ENCODE data around the gene FAM53B. TPM values are rescaled to one million over a fixed set of nuclear protein-coding genes. Genes with fewer than 3 reads are reported as not detected.

Gene FAM53B
- total RNA-seq, 1 donor from 2014 or later = 41.3 TPM

DNA sequence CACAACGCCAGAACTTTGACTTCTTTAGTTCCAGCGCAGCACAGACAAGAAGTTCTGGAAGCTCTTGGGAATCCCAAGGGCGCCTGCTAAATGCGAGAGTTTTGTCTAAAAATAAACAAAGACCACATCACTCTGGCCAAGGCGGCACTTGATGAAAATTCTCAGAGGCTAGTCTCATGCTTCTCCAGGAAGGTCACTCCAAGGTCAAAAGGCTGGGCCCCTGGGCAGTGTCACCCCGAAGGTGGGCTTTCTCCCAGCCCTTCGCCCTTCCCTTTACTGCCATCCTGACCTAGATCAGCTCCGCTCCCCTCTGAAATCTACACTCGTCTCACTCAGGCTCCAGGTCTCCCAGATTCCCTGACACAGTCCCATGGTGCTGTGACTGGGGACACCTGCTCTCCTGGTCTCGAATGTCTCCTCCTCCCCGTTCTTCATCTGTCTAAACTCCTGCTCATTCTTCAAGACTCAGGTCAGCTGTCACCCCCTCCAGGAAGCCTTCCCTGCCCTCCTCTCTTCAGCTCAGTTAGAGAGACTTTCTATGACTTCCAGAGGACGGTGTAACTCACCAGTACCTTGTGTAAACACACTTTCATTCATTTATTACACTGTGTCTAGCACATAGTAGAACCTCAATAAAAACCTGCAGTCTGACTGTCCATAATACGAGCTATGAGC, 10.5 kb downstream of the FAM53B start:
- no peaks in the 10 kb centered on the region for H3K36me3 Mint-ChIP-seq (ENCODE audit: low read depth)
- no peak overlapping the region for H3K4me3 Mint-ChIP-seq
- no peak for DNase-seq (ENCODE audit: low read depth, low spot score)

DNA sequence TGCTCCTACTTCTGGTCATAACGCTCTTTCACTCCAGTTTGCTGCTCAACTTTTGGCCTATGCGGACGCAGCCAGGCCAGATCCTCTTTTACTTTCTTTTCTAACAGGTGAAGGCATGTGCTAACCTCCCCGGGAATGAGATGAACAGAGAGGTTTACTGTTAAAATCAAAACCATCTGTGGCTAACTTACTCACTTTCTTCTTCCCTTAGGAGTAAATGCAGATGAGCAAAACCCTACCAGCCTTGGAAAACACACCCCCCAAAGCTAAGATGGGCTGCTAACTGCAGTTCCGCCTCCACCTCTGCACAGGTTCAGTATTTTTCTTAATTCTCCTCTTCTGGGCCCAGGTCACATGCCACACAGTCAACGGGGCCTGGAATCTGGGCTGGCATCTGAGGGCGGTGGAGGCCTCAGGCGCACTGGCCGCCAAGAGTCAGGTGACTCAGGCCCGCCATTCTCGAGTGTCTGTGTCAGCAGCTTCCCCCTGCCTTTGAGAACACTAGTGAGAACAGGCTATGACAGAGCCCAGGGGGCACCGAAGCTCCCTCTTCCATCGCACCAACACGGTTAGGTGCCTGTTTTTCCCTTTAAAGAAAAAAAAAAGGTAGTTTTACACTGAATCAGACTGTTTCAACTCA, 11.1 kb downstream of the FAM53B start:
- no peaks in the 10 kb centered on the region for H3K27me3 Mint-ChIP-seq (ENCODE audit: low read depth)
- no peaks in the 10 kb centered on the region for H3K9me3 Mint-ChIP-seq
- peaks cover 22% of the 10 kb centered on the region for H3K4me1 Mint-ChIP-seq
- no peak for DNase-seq (ENCODE audit: low read depth, low spot score)
- TF ChIP-seq, protein P1, sequence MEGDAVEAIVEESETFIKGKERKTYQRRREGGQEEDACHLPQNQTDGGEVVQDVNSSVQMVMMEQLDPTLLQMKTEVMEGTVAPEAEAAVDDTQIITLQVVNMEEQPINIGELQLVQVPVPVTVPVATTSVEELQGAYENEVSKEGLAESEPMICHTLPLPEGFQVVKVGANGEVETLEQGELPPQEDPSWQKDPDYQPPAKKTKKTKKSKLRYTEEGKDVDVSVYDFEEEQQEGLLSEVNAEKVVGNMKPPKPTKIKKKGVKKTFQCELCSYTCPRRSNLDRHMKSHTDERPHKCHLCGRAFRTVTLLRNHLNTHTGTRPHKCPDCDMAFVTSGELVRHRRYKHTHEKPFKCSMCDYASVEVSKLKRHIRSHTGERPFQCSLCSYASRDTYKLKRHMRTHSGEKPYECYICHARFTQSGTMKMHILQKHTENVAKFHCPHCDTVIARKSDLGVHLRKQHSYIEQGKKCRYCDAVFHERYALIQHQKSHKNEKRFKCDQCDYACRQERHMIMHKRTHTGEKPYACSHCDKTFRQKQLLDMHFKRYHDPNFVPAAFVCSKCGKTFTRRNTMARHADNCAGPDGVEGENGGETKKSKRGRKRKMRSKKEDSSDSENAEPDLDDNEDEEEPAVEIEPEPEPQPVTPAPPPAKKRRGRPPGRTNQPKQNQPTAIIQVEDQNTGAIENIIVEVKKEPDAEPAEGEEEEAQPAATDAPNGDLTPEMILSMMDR (conservative IDR thresholded peaks at IDR 0.05) = no peak
- no peak overlapping the region for H3K4me3 Mint-ChIP-seq
- H3K27ac Mint-ChIP-seq (ENCODE audit: unreplicated experiment) = peak overlapping the region; percentile 31
- H3K36me3 Mint-ChIP-seq (ENCODE audit: low read depth) = no peaks in the 10 kb centered on the region

More for the DNA sequence above, 10.5 kb downstream of the FAM53B start:
- Mint-ChIP-seq H3K4me1 (peaks cover 28% of the 10 kb centered on the region), H3K9me3 (no peaks in the 10 kb centered on the region), H3K27ac (ENCODE audit: unreplicated experiment) (peak overlapping the region; percentile 70), H3K27me3 (ENCODE audit: low read depth) (no peaks in the 10 kb centered on the region)
- TF ChIP-seq, protein P1 (conservative IDR thresholded peaks at IDR 0.05) = no peak

DNA sequence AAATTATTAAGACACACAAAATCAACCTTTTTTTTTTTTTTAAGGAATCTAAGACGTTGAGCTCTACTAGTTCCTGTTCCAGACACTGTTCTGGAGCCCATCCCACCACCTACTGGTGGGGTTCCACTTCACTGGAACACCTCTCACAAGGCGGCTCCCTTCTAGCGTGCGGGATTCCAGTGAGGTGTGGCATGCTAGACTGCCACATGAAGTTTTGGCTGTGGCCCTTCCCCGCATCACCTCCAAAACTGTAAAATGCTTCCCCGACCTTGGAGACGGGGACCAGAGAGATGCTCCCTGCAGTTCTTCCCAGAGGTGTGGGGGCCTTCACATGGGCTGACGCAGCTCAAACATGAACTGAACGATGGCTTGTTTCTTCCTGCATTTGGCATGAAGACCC, 12.6 kb downstream of the FAM53B start:
- H3K27me3 Mint-ChIP-seq (ENCODE audit: low read depth) = no peaks in the 10 kb centered on the region
- no peaks in the 10 kb centered on the region for H3K36me3 Mint-ChIP-seq (ENCODE audit: low read depth)
- no peak overlapping the region for H3K27ac Mint-ChIP-seq (ENCODE audit: unreplicated experiment)
- no peak overlapping the region for H3K4me3 Mint-ChIP-seq
- no peak for DNase-seq (ENCODE audit: low read depth, low spot score)
- H3K9me3 Mint-ChIP-seq = no peaks in the 10 kb centered on the region
- peaks cover 18% of the 10 kb centered on the region for H3K4me1 Mint-ChIP-seq
- TF ChIP-seq, protein P1 (conservative IDR thresholded peaks at IDR 0.05) = no peak

DNA sequence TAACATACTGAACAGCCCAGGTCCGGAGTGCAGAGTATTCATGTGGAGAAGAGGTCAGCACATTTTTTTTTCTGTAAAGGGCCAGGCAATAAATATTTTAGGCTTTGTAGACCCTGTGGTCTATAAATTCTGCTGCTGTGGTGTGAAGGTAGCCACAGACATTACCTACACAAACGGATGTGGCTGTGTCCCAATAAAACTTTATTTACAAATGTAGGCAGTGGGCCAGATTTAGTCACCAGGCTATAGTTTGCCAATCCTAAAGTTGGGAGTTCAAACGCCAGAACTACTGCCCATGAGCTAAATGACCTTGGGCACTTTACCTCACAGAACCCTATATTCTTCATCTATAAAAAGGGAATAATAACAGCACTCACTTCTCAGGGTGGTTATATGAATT, 13.4 kb downstream of the FAM53B start:
- Mint-ChIP-seq H3K36me3 (ENCODE audit: low read depth) (no peaks in the 10 kb centered on the region), H3K4me3 (no peak overlapping the region), H3K4me1 (peaks cover 18% of the 10 kb centered on the region), H3K9me3 (no peaks in the 10 kb centered on the region), H3K27me3 (ENCODE audit: low read depth) (no peaks in the 10 kb centered on the region), H3K27ac (ENCODE audit: unreplicated experiment) (no peak overlapping the region)
- TF ChIP-seq, protein P1 (conservative IDR thresholded peaks at IDR 0.05) = no peak
- no peak for DNase-seq (ENCODE audit: low read depth, low spot score)

DNA sequence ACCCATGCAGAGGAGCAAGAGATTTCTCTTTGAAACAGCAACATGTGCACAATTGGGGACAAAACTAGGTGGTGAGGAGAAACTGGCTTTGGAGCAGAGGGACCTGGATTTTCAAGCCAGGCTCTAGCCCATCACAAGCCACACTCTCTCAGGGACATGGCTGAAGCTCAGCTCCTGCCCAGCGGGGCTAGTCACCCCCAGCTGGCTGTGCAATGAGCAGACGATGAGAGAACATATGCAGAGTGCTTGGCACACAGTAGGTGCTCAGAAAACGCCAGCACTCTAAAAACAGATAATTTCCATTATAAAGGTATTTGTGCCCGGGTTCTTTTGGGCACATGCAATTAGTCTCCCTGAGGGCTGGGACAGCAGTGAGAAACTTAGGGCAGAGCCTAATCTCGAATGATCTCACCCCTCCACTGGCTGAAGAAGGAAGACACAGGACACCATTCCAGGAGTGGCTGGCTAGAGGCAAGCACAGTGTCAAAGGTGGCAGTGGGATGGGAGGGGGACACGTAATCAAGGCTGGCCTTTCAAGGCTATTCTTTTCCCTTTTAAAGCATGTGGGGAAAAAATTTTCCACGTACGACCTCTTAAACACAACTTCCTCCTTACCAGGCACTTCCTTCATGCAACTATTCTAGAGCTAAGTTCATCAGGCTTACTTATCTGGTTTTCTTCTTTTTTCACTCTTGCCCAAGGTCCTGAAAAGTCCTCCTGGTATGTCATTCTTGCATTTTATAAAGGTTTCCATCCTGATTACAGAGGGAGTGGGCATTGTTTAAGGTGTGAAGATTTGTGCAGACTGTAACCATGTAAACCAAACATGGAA, 15.1 kb downstream of the FAM53B start:
- peak overlapping the region; percentile 21 for H3K27ac Mint-ChIP-seq (ENCODE audit: unreplicated experiment)

More for the DNA sequence above, 15.1 kb downstream of the FAM53B start:
- TF ChIP-seq, protein P1 (conservative IDR thresholded peaks at IDR 0.05) = no peak
- H3K9me3 Mint-ChIP-seq = no peaks in the 10 kb centered on the region
- peaks cover 4% of the 10 kb centered on the region for H3K36me3 Mint-ChIP-seq (ENCODE audit: low read depth)
- DNase-seq (ENCODE audit: low read depth, low spot score) = no peak
- H3K4me1 Mint-ChIP-seq = peaks cover 27% of the 10 kb centered on the region
- H3K4me3 Mint-ChIP-seq = no peak overlapping the region
- no peaks in the 10 kb centered on the region for H3K27me3 Mint-ChIP-seq (ENCODE audit: low read depth)
